Measurements from ENCODE around the gene XYLT1.

Gene XYLT1

GRCh38 chr16:17237350-17237944, 233.3 kb downstream of the XYLT1 start:
- no peak overlapping the region for H3K27ac ChIP-seq
- no peak overlapping the region for H3K4me3 ChIP-seq
- no peak for DNase-seq (ENCODE audit: low spot score)
- no peak for TF ChIP-seq CTCF (IDR thresholded peaks at IDR 0.05)

- Histone ChIP-seq H3K27ac (no peak overlapping the region), H3K4me3 (no peak overlapping the region)
- no peak for DNase-seq (ENCODE audit: low spot score)
- TF ChIP-seq CTCF (IDR thresholded peaks at IDR 0.05): no peak
Measured at GRCh38 chr16:17235147-17235815, 235.5 kb downstream of the XYLT1 start.

- Histone ChIP-seq H3K27ac (no peak overlapping the region), H3K4me3 (no peak overlapping the region)
- no peak for TF ChIP-seq CTCF (IDR thresholded peaks at IDR 0.05)
- no peak for DNase-seq (ENCODE audit: low spot score)
Measured at GRCh38 chr16:17233318-17234002, 237.3 kb downstream of the XYLT1 start.

GRCh38 chr16:17232487-17232886, 238.3 kb downstream of the XYLT1 start:
- no peak overlapping the region for H3K27ac ChIP-seq
- H3K4me3 ChIP-seq: no peak overlapping the region
- TF ChIP-seq CTCF (IDR thresholded peaks at IDR 0.05): no peak

GRCh38 chr16:17231972-17232371, 238.8 kb downstream of the XYLT1 start:
- no peak for DNase-seq (ENCODE audit: low spot score)
- no peak overlapping the region for H3K27ac ChIP-seq
- H3K4me3 ChIP-seq: no peak overlapping the region
- no peak for TF ChIP-seq CTCF (IDR thresholded peaks at IDR 0.05)

More at GRCh38 chr16:17232487-17232886, 238.3 kb downstream of the XYLT1 start:
- no peak for DNase-seq (ENCODE audit: low spot score)

- no peak overlapping the region for H3K4me3 ChIP-seq
Measured at GRCh38 chr16:17230932-17231581, 239.7 kb downstream of the XYLT1 start.

More at GRCh38 chr16:17230932-17231581, 239.7 kb downstream of the XYLT1 start:
- DNase-seq (ENCODE audit: low spot score): no peak
- no peak overlapping the region for H3K27ac ChIP-seq
- TF ChIP-seq CTCF (IDR thresholded peaks at IDR 0.05): no peak
